H1 (cell line): ENCODE measurements around the gene PCSK9. TPM values are rescaled to one million over a fixed set of nuclear protein-coding genes. Genes with fewer than 3 reads are reported as not detected.
A peak's percentile ranks its signal among the peaks of the same experiment; 100 is the strongest.

Experiments
- CTCF ChIA-PET: fragments of 300-600 bp; sonication (Branson Sonifier 250); formaldehyde crosslinking; loops from one replicate; lab custom pipeline; 2021; ENCODE audit not compliant: partially characterized antibody; lab: Charles Lee
- POLR2A ChIA-PET: fragments of 300-600 bp; sonication (Branson Sonifier 250); formaldehyde crosslinking; loops from one replicate; lab custom pipeline; 2021; ENCODE audit warnings: inconsistent platforms; ENCODE audit not compliant: partially characterized antibody; lab: Charles Lee
- DNase-seq, 2 experiments: peaks; one replicate each; pipeline versions ENCODE4 v3.0.0 to v3.0.0-alpha.2; 2010 to 2022; ENCODE audit warnings: low spot score in 2 of 2, low read depth in 1 of 2, mixed read lengths in 1 of 2
- FAIRE-seq: peaks from 2 replicates; lab custom pipeline; 2011; peaks lifted over from hg19 to GRCh38; lab: Jason Lieb, UNC
- H2AFZ ChIP-seq: 2 replicates; pipeline ENCODE4 v1.8.1; 2012; ENCODE audit warnings: low read length, inconsistent platforms
- H2AK5ac ChIP-seq: 2 replicates; pipeline ENCODE4 v1.6.1; 2013; ENCODE audit warnings: low read depth, low read length
- H2BK120ac ChIP-seq: replicated peaks from 2 replicates; pipeline ENCODE3; 2013; ENCODE audit warnings: low read depth, low read length, inconsistent platforms
- H2BK12ac ChIP-seq: 2 replicates; pipeline ENCODE4 v1.6.1; 2013; ENCODE audit warnings: low read depth, low read length
- H2BK15ac ChIP-seq: 2 replicates; pipeline ENCODE4 v1.6.1; 2013; ENCODE audit warnings: low read length
- H2BK20ac ChIP-seq: 2 replicates; pipeline ENCODE4 v1.6.1; 2013; ENCODE audit warnings: low read length
- H2BK5ac ChIP-seq: 2 replicates; pipeline ENCODE4 v1.6.1; 2013; ENCODE audit warnings: low read depth, low read length
- H3K14ac ChIP-seq: 2 replicates; pipeline ENCODE4 v1.6.1; 2013; ENCODE audit warnings: inconsistent platforms; ENCODE audit not compliant: insufficient read length
- H3K18ac ChIP-seq: 2 replicates; pipeline ENCODE4 v1.6.1; 2013; ENCODE audit warnings: low read length; ENCODE audit errors: extremely low read depth
- H3K23ac ChIP-seq: 2 replicates; pipeline ENCODE4 v1.6.1; 2013; ENCODE audit warnings: inconsistent platforms; ENCODE audit not compliant: insufficient read length
- H3K23me2 ChIP-seq: 2 replicates; pipeline ENCODE4 v1.6.1; 2013; ENCODE audit warnings: low read depth, low read length
- H3K27ac ChIP-seq: 2 replicates; pipeline ENCODE4 v1.6.1; 2011; ENCODE audit warnings: low read depth, low read length, inconsistent platforms
- H3K27me3 ChIP-seq, 4 experiments: replicated peaks in 1 of 4; 1 replicate in 1 of 4; 2 replicates in 3 of 4; pipeline versions ENCODE4 v1.6.1 to v1.8.1; 2011 to 2013; ENCODE audit warnings: low read length in 3 of 4, mild to moderate bottlenecking in 3 of 4, inconsistent platforms in 2 of 4, mixed read lengths in 2 of 4, moderate library complexity in 1 of 4; ENCODE audit not compliant: control insufficient read depth in 3 of 4, insufficient read depth in 3 of 4; ENCODE audit errors: extremely low read depth in 1 of 4
- H3K36me3 ChIP-seq, 4 experiments: 2 replicates each; pipeline versions ENCODE4 v1.6.1 to v1.8.1; 2011 to 2013; ENCODE audit warnings: mild to moderate bottlenecking in 4 of 4, low read length in 3 of 4, moderate library complexity in 2 of 4, control low read depth in 1 of 4, inconsistent platforms in 1 of 4; ENCODE audit not compliant: insufficient read depth in 4 of 4, control insufficient read depth in 2 of 4
- H3K4ac ChIP-seq: replicated peaks from 2 replicates; pipeline ENCODE3; 2013; ENCODE audit warnings: low read length, low read depth, mixed read lengths, inconsistent platforms; ENCODE audit not compliant: insufficient read length
- H3K4me1 ChIP-seq, 4 experiments: replicated peaks in 1 of 4; 1 replicate in 1 of 4; 2 replicates in 3 of 4; pipeline versions ENCODE4 v1.6.1 to v1.8.1; 2011 to 2013; ENCODE audit warnings: low read length in 3 of 4, inconsistent platforms in 2 of 4, mixed read lengths in 1 of 4; ENCODE audit not compliant: insufficient read depth in 4 of 4, control insufficient read depth in 3 of 4
- H3K4me2 ChIP-seq, 2 experiments: 2 replicates each; pipeline versions ENCODE4 v1.6.1 to v1.8.1; 2011 to 2013; ENCODE audit warnings: low read depth in 2 of 2, low read length in 2 of 2, control low read depth in 1 of 2, inconsistent platforms in 1 of 2, mild to moderate bottlenecking in 1 of 2; ENCODE audit not compliant: insufficient read depth in 1 of 2
- H3K4me3 ChIP-seq, 4 experiments: fragments of 200-600, 300-600 bp in 1 of 4; sonication (generic), shearing (Covaris generic), sonication (Bioruptor Twin) in 1 of 4; 2 replicates each; pipeline versions ENCODE4 v1.5.1 to v1.8.1; 2011 to 2016; ENCODE audit warnings: low read length in 4 of 4, low read depth in 3 of 4, control low read depth in 2 of 4, inconsistent platforms in 2 of 4, mild to moderate bottlenecking in 2 of 4, mixed read lengths in 1 of 4, moderate library complexity in 1 of 4; ENCODE audit not compliant: insufficient read depth in 2 of 4; ENCODE audit errors: extremely low read depth in 1 of 4
- H3K56ac ChIP-seq: replicated peaks from 2 replicates; pipeline ENCODE3; 2013; ENCODE audit warnings: low read depth, mild to moderate bottlenecking, mixed read lengths, low read length, inconsistent platforms; ENCODE audit not compliant: insufficient read length
- H3K79me1 ChIP-seq: 2 replicates; pipeline ENCODE4 v1.6.1; 2013; ENCODE audit warnings: low read depth, low read length, control low read depth
- H3K79me2 ChIP-seq, 2 experiments: 2 replicates each; pipeline versions ENCODE4 v1.6.1 to v1.8.1; 2012 to 2013; ENCODE audit warnings: low read length in 2 of 2, mild to moderate bottlenecking in 2 of 2, inconsistent platforms in 1 of 2; ENCODE audit not compliant: insufficient read depth in 2 of 2, control insufficient read depth in 1 of 2
- H3K9ac ChIP-seq, 4 experiments: replicated peaks in 1 of 4; 1 replicate in 1 of 4; 2 replicates in 3 of 4; pipeline versions ENCODE4 v1.6.1 to v1.8.1; 2011 to 2013; ENCODE audit warnings: low read depth in 3 of 4, low read length in 3 of 4, control low read depth in 2 of 4, mild to moderate bottlenecking in 2 of 4, moderate library complexity in 2 of 4, inconsistent platforms in 1 of 4; ENCODE audit errors: extremely low read depth in 1 of 4
- H3K9me3 ChIP-seq, 2 experiments: 2 replicates each; pipeline versions ENCODE4 v1.6.1 to v1.8.1; 2012 to 2013; ENCODE audit warnings: mild to moderate bottlenecking in 2 of 2, moderate library complexity in 2 of 2, control low read depth in 1 of 2, inconsistent platforms in 1 of 2, low read depth in 1 of 2, low read length in 1 of 2, mixed read lengths in 1 of 2; ENCODE audit not compliant: insufficient read depth in 2 of 2
- H4K20me1 ChIP-seq, 2 experiments: replicated peaks in 1 of 2; 2 replicates each; pipeline versions ENCODE3 to v1.8.1; 2011 to 2013; ENCODE audit warnings: inconsistent platforms in 2 of 2, low read length in 2 of 2, mild to moderate bottlenecking in 1 of 2; ENCODE audit not compliant: insufficient read depth in 2 of 2, control insufficient read depth in 1 of 2
- H4K5ac ChIP-seq: 2 replicates; pipeline ENCODE4 v1.6.1; 2013; ENCODE audit warnings: low read length, low read depth, mixed read lengths, inconsistent platforms; ENCODE audit not compliant: insufficient read length
- H4K8ac ChIP-seq: 2 replicates; pipeline ENCODE4 v1.8.0; 2013; ENCODE audit warnings: mild to moderate bottlenecking, moderate library complexity, low read length, inconsistent platforms; ENCODE audit not compliant: insufficient read depth; ENCODE audit errors: extremely low read depth
- H4K91ac ChIP-seq: replicated peaks from 2 replicates; pipeline ENCODE3; 2013; ENCODE audit warnings: low read length, mixed read lengths, inconsistent platforms; ENCODE audit not compliant: insufficient read length
- ATF3 ChIP-seq: IDR thresholded peaks from 2 replicates; pipeline ENCODE4 v1.6.1; 2011; ENCODE audit warnings: low read depth, mild to moderate bottlenecking, low read length; ENCODE audit not compliant: insufficient read depth
- BCL11A ChIP-seq, 2 experiments: IDR thresholded peaks; one replicate each; pipeline ENCODE4 v1.6.1; 2011; ENCODE audit warnings: low read depth in 2 of 2, low read length in 2 of 2, mild to moderate bottlenecking in 2 of 2
- KDM1A ChIP-seq: fragments of 200-600, 300-600 bp; sonication (generic); IDR thresholded peaks from 2 replicates; pipeline ENCODE4 v1.7.1; 2016; ENCODE audit warnings: mild to moderate bottlenecking, low read length, borderline replicate concordance
- WGBS, 2 experiments: shearing (Covaris generic) in 1 of 2; methylation state at CpG; one replicate each; pipeline versions ENCODE4 v1.1.6 to v1.1.7; 2013 to 2015; ENCODE audit warnings: low lambda C conversion rate in 2 of 2, mixed read lengths in 2 of 2, inconsistent platforms in 1 of 2, low coverage in 1 of 2, missing lambda C conversion rate in 1 of 2; ENCODE audit not compliant: insufficient replicate concordance in 2 of 2, insufficient coverage in 1 of 2, insufficient read length in 1 of 2; ENCODE audit errors: extremely low coverage in 1 of 2, missing lambda C conversion rate in 1 of 2; 5-methylcytosine and 5-hydroxymethylcytosine counted together
- polyA plus RNA-seq, 7 experiments: library from polyadenylated mRNA; depleted of rRNA in 3 of 7; stranded (reverse) in 5 of 7; unstranded in 2 of 7; fragments of >200 nt in 5 of 7; fragments of 200-250 nt in 2 of 7; gene quantifications; 1 replicate in 5 of 7; 2 replicates in 1 of 7; 4 replicates in 1 of 7; pipeline versions ENCODE4 v1.2.1 to v1.2.3, GENCODE V29; 2011 to 2013; ENCODE audit warnings: missing spikeins in 2 of 7, mixed read lengths in 2 of 7
- total RNA-seq: library from RNA; stranded (reverse); fragmentation: NEBNext Ultra II Directional; extraction: Animal tissue kit (Norgen Biotek cat#: 25700); gene quantifications from 2 replicates; pipeline ENCODE4 v1.2.1, GENCODE V29; 2021

Gene PCSK9
- total and polyA plus RNA-seq, 2 of the 8 experiments (the other 6 are each of a cell fraction or from before 2014, with no cell fraction given) = 22.3 to 32.3 TPM

GRCh38 chr1:54998100-54998499, 41.2 kb upstream of the PCSK9 start:
- Histone ChIP-seq H3K4me3 (no peak overlapping the region), H3K9me3 (no peaks in the 10 kb centered on the region), H3K79me2 (no peaks in the 10 kb centered on the region; a peak in 1 of 4 replicates), H4K91ac (no peak overlapping the region), H2AFZ (no peak overlapping the region), H3K14ac (no peak overlapping the region), H2BK120ac (no peak overlapping the region), H3K23me2 (peaks cover 11% of the 10 kb centered on the region; the same call in 1 of the 2 replicates), H3K18ac (no peak overlapping the region), H4K8ac (no peak overlapping the region), H3K79me1 (no peaks in the 10 kb centered on the region), H2BK12ac (no peak overlapping the region), H3K4me2 (peak overlapping the region; percentile 55 to 80; a peak in 2 of 4 replicates), H2BK5ac (no peak overlapping the region), H2BK15ac (no peak overlapping the region), H2BK20ac (no peak overlapping the region), H3K4ac (no peak overlapping the region), H3K9ac (no peak overlapping the region)
- ChIA-PET POLR2A (interaction anchor here (0.7 to 2.7 kb wide), 3 partner anchors 48 to 53 kb away, joined by 3 to 13 read pairs (median 3); no protein-coding TSS in a partner anchor), CTCF (interaction anchor here (0.7 to 11.0 kb wide), 12 partner anchors 12 to 115 kb away, joined by 3 to 511 read pairs (median 4); no protein-coding TSS in a partner anchor)
- FAIRE-seq = no peak
- WGBS, 2 experiments = 80% methylated on average over 6 of the region's 6 CpGs; no CpG with 5 or more reads in 1 of the 2 experiments
- TF ChIP-seq KDM1A (peak; percentile 58; the same call in 1 of the 2 replicates), BCL11A (IDR thresholded peaks at IDR 0.05; ENCODE audit: low read depth in 2 of 2, low read length in 2 of 2) (no peak), ATF3 (no peak)
- TF ChIP-seq, all 59 proteins: peak for 1
- no peak overlapping the region for H3K23ac ChIP-seq
- no peak overlapping the region for H4K5ac ChIP-seq
- no peak for DNase-seq
- no peak overlapping the region for H2AK5ac ChIP-seq
- peaks cover 4 to 55% (median 43%) of the 10 kb centered on the region in 4 experiments for H3K27me3 ChIP-seq
- H3K36me3 ChIP-seq = no peaks in the 10 kb centered on the region
- peaks cover 16 to 30% (median 23%) of the 10 kb centered on the region in 4 experiments for H3K4me1 ChIP-seq
- H4K20me1 ChIP-seq = peaks cover 0 to 4% of the 10 kb centered on the region in 2 experiments
- H3K56ac ChIP-seq = no peak overlapping the region
- H3K27ac ChIP-seq = no peak overlapping the region
